Activated naive CD4-positive, alpha-beta T cell treated with anti-CD3 and anti-CD28 coated beads, Interleukin-2, amount 10 ng/mL, durations not matched to agents 7 days and 5 days (primary cell): ENCODE results near the gene KCND2.
"Not testable (repeated sequence)": the region's sequence is repeated elsewhere in the genome, so short reads cannot be mapped to it uniquely, and the experiment has no call there.

Source experiments
- CTCF ChIA-PET: fragments of 350-600 bp; sonication (Branson Sonifier 250); formaldehyde crosslinking; loops from one replicate; lab custom pipeline; 2021; ENCODE audit warnings: antibody characterized with exemption; lab: Charles Lee
- DNase-seq: peaks from one replicate; pipeline ENCODE4 v3.0.0-alpha.2; 2020
- H3K27ac Mint-ChIP-seq: one replicate; pipeline ENCODE4 v1.8.0; 2021; ENCODE audit warnings: mild to moderate bottlenecking, moderate library complexity, mixed read lengths
- H3K27me3 Mint-ChIP-seq: one replicate; pipeline ENCODE4 v1.8.0; 2021; ENCODE audit warnings: mild to moderate bottlenecking, mixed read lengths
- H3K36me3 Mint-ChIP-seq: one replicate; pipeline ENCODE4 v1.8.0; 2021; ENCODE audit warnings: mixed read lengths
- H3K4me1 Mint-ChIP-seq: one replicate; pipeline ENCODE4 v1.8.0; 2021; ENCODE audit warnings: mixed read lengths
- H3K4me3 Mint-ChIP-seq: one replicate; pipeline ENCODE4 v1.8.0; 2021; ENCODE audit warnings: mild to moderate bottlenecking, moderate library complexity, mixed read lengths
- H3K9me3 Mint-ChIP-seq: one replicate; pipeline ENCODE4 v1.8.0; 2021; ENCODE audit warnings: mixed read lengths

KCND2 gene

GRCh38 chr7:120521761-120522737 lies 249.1 kb downstream of the KCND2 start:
- no peaks in the 10 kb centered on the region for H3K27me3 Mint-ChIP-seq
- H3K27ac Mint-ChIP-seq = no peak overlapping the region
- H3K36me3 Mint-ChIP-seq = no peaks in the 10 kb centered on the region
- no peak overlapping the region for H3K4me3 Mint-ChIP-seq
- peaks cover 4% of the 10 kb centered on the region for H3K9me3 Mint-ChIP-seq
- DNase-seq = no peak
- no peaks in the 10 kb centered on the region for H3K4me1 Mint-ChIP-seq
- CTCF ChIA-PET = no interaction called here

GRCh38 chr7:120523985-120524384 lies 251.0 kb downstream of the KCND2 start:
- H3K9me3 Mint-ChIP-seq = no peaks in the 10 kb centered on the region
- no peaks in the 10 kb centered on the region for H3K27me3 Mint-ChIP-seq
- CTCF ChIA-PET = no interaction called here
- H3K4me3 Mint-ChIP-seq = no peak overlapping the region
- H3K27ac Mint-ChIP-seq = no peak overlapping the region
- H3K36me3 Mint-ChIP-seq = no peaks in the 10 kb centered on the region
- no peak for DNase-seq
- no peaks in the 10 kb centered on the region for H3K4me1 Mint-ChIP-seq

GRCh38 chr7:120526902-120527509 lies 254.0 kb downstream of the KCND2 start:
- no peaks in the 10 kb centered on the region for H3K36me3 Mint-ChIP-seq
- H3K4me3 Mint-ChIP-seq = no peak overlapping the region
- H3K9me3 Mint-ChIP-seq = no peaks in the 10 kb centered on the region
- no peak overlapping the region for H3K27ac Mint-ChIP-seq
- no peaks in the 10 kb centered on the region for H3K4me1 Mint-ChIP-seq
- DNase-seq = no peak
- CTCF ChIA-PET = no interaction called here
- no peaks in the 10 kb centered on the region for H3K27me3 Mint-ChIP-seq

GRCh38 chr7:120529736-120530135 lies 256.8 kb downstream of the KCND2 start:
- no peaks in the 10 kb centered on the region for H3K36me3 Mint-ChIP-seq
- no peak overlapping the region for H3K4me3 Mint-ChIP-seq
- no peak overlapping the region for H3K27ac Mint-ChIP-seq
- no peaks in the 10 kb centered on the region for H3K9me3 Mint-ChIP-seq
- H3K4me1 Mint-ChIP-seq = no peaks in the 10 kb centered on the region
- CTCF ChIA-PET = no interaction called here
- H3K27me3 Mint-ChIP-seq = no peaks in the 10 kb centered on the region
- no peak for DNase-seq

- no peaks in the 10 kb centered on the region for H3K27me3 Mint-ChIP-seq
- no peak for DNase-seq
- H3K36me3 Mint-ChIP-seq = no peaks in the 10 kb centered on the region
- H3K9me3 Mint-ChIP-seq = no peaks in the 10 kb centered on the region
- CTCF ChIA-PET = no interaction called here
- no peak overlapping the region for H3K4me3 Mint-ChIP-seq
- H3K4me1 Mint-ChIP-seq = no peaks in the 10 kb centered on the region
- no peak overlapping the region for H3K27ac Mint-ChIP-seq
Observed at GRCh38 chr7:120538335-120538734, 265.4 kb downstream of the KCND2 start.

GRCh38 chr7:120539321-120539720 lies 266.3 kb downstream of the KCND2 start:
- Mint-ChIP-seq H3K4me3 (no peak overlapping the region), H3K27ac (no peak overlapping the region), H3K9me3 (no peaks in the 10 kb centered on the region), H3K27me3 (no peaks in the 10 kb centered on the region), H3K36me3 (no peaks in the 10 kb centered on the region), H3K4me1 (no peaks in the 10 kb centered on the region)
- CTCF ChIA-PET = interaction anchor here (0.9 to 1.1 kb wide), 2 partner anchors 15 to 253 kb away, joined by 3 to 4 read pairs; no protein-coding TSS in a partner anchor
- no peak for DNase-seq

GRCh38 chr7:120547605-120548004 lies 274.6 kb downstream of the KCND2 start:
- CTCF ChIA-PET = no interaction called here
- no peaks in the 10 kb centered on the region for H3K27me3 Mint-ChIP-seq
- H3K36me3 Mint-ChIP-seq = no peaks in the 10 kb centered on the region
- no peak overlapping the region for H3K27ac Mint-ChIP-seq
- no peak for DNase-seq
- no peaks in the 10 kb centered on the region for H3K4me1 Mint-ChIP-seq
- no peak overlapping the region for H3K4me3 Mint-ChIP-seq
- no peaks in the 10 kb centered on the region for H3K9me3 Mint-ChIP-seq

- Mint-ChIP-seq H3K27ac (no peak overlapping the region), H3K4me3 (no peak overlapping the region), H3K36me3 (no peaks in the 10 kb centered on the region), H3K27me3 (no peaks in the 10 kb centered on the region), H3K9me3 (no peaks in the 10 kb centered on the region), H3K4me1 (no peaks in the 10 kb centered on the region)
- CTCF ChIA-PET = no interaction called here
- no peak for DNase-seq
Observed at GRCh38 chr7:120550494-120551048, 277.6 kb downstream of the KCND2 start.

- H3K4me3 Mint-ChIP-seq = no peak overlapping the region
- no peaks in the 10 kb centered on the region for H3K36me3 Mint-ChIP-seq
- no peaks in the 10 kb centered on the region for H3K27me3 Mint-ChIP-seq
- H3K9me3 Mint-ChIP-seq = no peaks in the 10 kb centered on the region
- H3K4me1 Mint-ChIP-seq = no peaks in the 10 kb centered on the region
- no peak overlapping the region for H3K27ac Mint-ChIP-seq
- CTCF ChIA-PET = no interaction called here
- DNase-seq = no peak
Observed at GRCh38 chr7:120553491-120553890, 280.5 kb downstream of the KCND2 start.

- H3K4me3 Mint-ChIP-seq = no peak overlapping the region
- no peak overlapping the region for H3K27ac Mint-ChIP-seq
- CTCF ChIA-PET = interaction anchor here (1.0 kb wide), 1 partner anchor 16 kb away, joined by 4 read pairs; no protein-coding TSS in a partner anchor
- no peaks in the 10 kb centered on the region for H3K4me1 Mint-ChIP-seq
- H3K36me3 Mint-ChIP-seq = no peaks in the 10 kb centered on the region
- H3K9me3 Mint-ChIP-seq = no peaks in the 10 kb centered on the region
- DNase-seq = no peak
- H3K27me3 Mint-ChIP-seq = no peaks in the 10 kb centered on the region
Observed at GRCh38 chr7:120554960-120555571, 282.1 kb downstream of the KCND2 start.

GRCh38 chr7:120564145-120564544 lies 291.2 kb downstream of the KCND2 start:
- H3K27ac Mint-ChIP-seq = no peak overlapping the region
- no peaks in the 10 kb centered on the region for H3K36me3 Mint-ChIP-seq
- H3K4me3 Mint-ChIP-seq = no peak overlapping the region
- no peaks in the 10 kb centered on the region for H3K4me1 Mint-ChIP-seq
- CTCF ChIA-PET = no interaction called here
- no peaks in the 10 kb centered on the region for H3K27me3 Mint-ChIP-seq
- no peak for DNase-seq
- no peaks in the 10 kb centered on the region for H3K9me3 Mint-ChIP-seq

GRCh38 chr7:120567204-120567603 lies 294.2 kb downstream of the KCND2 start:
- Mint-ChIP-seq H3K4me1 (no peaks in the 10 kb centered on the region), H3K27me3 (no peaks in the 10 kb centered on the region), H3K9me3 (no peaks in the 10 kb centered on the region), H3K36me3 (no peaks in the 10 kb centered on the region), H3K4me3 (no peak overlapping the region), H3K27ac (no peak overlapping the region)
- CTCF ChIA-PET = no interaction called here
- no peak for DNase-seq

GRCh38 chr7:120578657-120579056 lies 305.7 kb downstream of the KCND2 start:
- H3K9me3 Mint-ChIP-seq, H3K36me3 Mint-ChIP-seq, CTCF ChIA-PET, H3K4me3 Mint-ChIP-seq, H3K27me3 Mint-ChIP-seq, H3K27ac Mint-ChIP-seq, DNase-seq, H3K4me1 Mint-ChIP-seq: not testable (repeated sequence)

- CTCF ChIA-PET = no interaction called here
- no peaks in the 10 kb centered on the region for H3K36me3 Mint-ChIP-seq
- H3K4me1 Mint-ChIP-seq = no peaks in the 10 kb centered on the region
- no peak overlapping the region for H3K27ac Mint-ChIP-seq
- H3K4me3 Mint-ChIP-seq = no peak overlapping the region
- DNase-seq = no peak
- H3K27me3 Mint-ChIP-seq = no peaks in the 10 kb centered on the region
- H3K9me3 Mint-ChIP-seq = peaks cover 4% of the 10 kb centered on the region
Observed at GRCh38 chr7:120582916-120583315, 309.9 kb downstream of the KCND2 start.
